ENCODE results near the gene FCHO1.

GRCh38 chr19:17780781-17781180, 29.5 kb downstream of the FCHO1 start:
- TF ChIP-seq YY1 (IDR thresholded peaks at IDR 0.05; ENCODE audit: insufficient read depth, insufficient read length): no peak
- TF ChIP-seq ZNF274 (IDR thresholded peaks at IDR 0.05; ENCODE audit: low read depth, low read length): no peak
- no peak for TF ChIP-seq SUZ12 (IDR thresholded peaks at IDR 0.05; ENCODE audit: extremely low read depth, insufficient read depth, insufficient read length)

Measured in NT2/D1 (cell line).